Activated CD4-positive, alpha-beta T cell treated with anti-CD3 and anti-CD28 coated beads, Interleukin-2, amount 10 ng/mL, durations not matched to agents 7 days and 5 days (primary cell): Measurements from ENCODE around the gene PGA5. TPM values are rescaled to one million over a fixed set of nuclear protein-coding genes. Genes with fewer than 3 reads are reported as not detected.
A peak's percentile ranks its signal among the peaks of the same experiment; 100 is the strongest.
"Not testable (repeated sequence)": the region's sequence is repeated elsewhere in the genome, so short reads cannot be mapped to it uniquely, and the experiment has no call there.

Experiments used
- CTCF ChIA-PET: fragments of 350-600 bp; sonication (Branson Sonifier 250); formaldehyde crosslinking; loops from one replicate; lab custom pipeline; 2021; ENCODE audit warnings: antibody characterized with exemption; lab: Charles Lee
- POLR2A ChIA-PET: fragments of 350-600 bp; sonication (Branson Sonifier 250); formaldehyde crosslinking; loops from one replicate; lab custom pipeline; 2021; ENCODE audit warnings: antibody characterized with exemption; lab: Charles Lee
- DNase-seq: peaks from one replicate; pipeline ENCODE4 v3.0.0-alpha.2; 2020
- H3K27ac Mint-ChIP-seq: one replicate; pipeline ENCODE4 v1.8.0; 2021; ENCODE audit warnings: mild to moderate bottlenecking, moderate library complexity, mixed read lengths
- H3K27me3 Mint-ChIP-seq: one replicate; pipeline ENCODE4 v1.8.0; 2021; ENCODE audit warnings: mixed read lengths
- H3K36me3 Mint-ChIP-seq: one replicate; pipeline ENCODE4 v1.8.0; 2021; ENCODE audit warnings: low read depth, mixed read lengths
- H3K4me1 Mint-ChIP-seq: one replicate; pipeline ENCODE4 v1.8.0; 2021; ENCODE audit warnings: mixed read lengths
- H3K4me3 Mint-ChIP-seq: one replicate; pipeline ENCODE4 v1.8.0; 2021; ENCODE audit warnings: mild to moderate bottlenecking, moderate library complexity, mixed read lengths
- H3K9me3 Mint-ChIP-seq: one replicate; pipeline ENCODE4 v1.8.0; 2021; ENCODE audit warnings: mixed read lengths
- total RNA-seq, 2 experiments: library from RNA; stranded (reverse); gene quantifications; one replicate each; pipeline ENCODE4 v1.2.3, GENCODE V29; 2021

The PGA5 gene
- total RNA-seq, 2 experiments from 2014 or later = not detected

DNA sequence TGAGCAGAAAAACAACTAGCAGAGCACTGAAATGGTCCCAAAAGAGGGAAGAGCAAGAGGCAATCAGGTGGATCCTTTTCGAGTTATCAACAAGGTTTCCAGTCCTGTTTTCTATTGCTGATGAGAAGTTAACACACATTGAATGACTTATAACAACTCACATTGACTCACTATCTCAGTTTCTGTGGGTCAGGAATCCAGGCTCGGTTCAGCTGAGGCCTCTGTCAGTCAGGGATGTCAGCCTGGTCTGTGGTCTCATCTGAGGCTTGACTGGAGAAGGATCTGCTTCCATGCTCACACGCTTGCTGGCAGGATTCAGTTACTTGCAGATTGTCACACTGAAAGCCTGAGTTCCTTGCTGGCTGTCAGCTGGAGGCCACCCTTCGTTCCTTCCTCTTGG, 3.8 kb upstream of the PGA5 start:
- POLR2A ChIA-PET, CTCF ChIA-PET: not testable (repeated sequence)

DNA sequence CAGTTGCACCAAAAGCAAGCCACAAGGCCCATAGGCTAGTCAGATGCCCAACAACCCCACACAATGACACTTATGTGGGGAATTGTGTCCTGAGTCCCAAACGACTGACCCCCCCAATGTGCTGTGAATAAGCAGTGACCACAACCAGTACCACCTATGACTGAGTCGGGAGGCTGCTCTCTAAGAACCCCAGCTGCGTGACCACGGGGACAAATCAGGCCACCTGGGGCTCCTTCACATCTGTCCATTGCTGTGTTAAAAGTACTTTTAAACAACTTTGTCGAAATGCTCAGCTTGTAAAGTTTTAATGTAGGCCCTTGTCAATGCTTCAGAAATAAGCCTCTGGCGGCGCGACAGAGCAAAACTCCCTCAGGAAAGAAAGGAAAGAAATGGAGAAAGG, 687 bp upstream of the PGA5 start:
- H3K27ac Mint-ChIP-seq, DNase-seq, POLR2A ChIA-PET, CTCF ChIA-PET, H3K36me3 Mint-ChIP-seq, H3K4me1 Mint-ChIP-seq, H3K9me3 Mint-ChIP-seq, H3K27me3 Mint-ChIP-seq, H3K4me3 Mint-ChIP-seq: not testable (repeated sequence)

More for the DNA sequence above, 3.8 kb upstream of the PGA5 start:
- not testable (repeated sequence) for H3K4me1 Mint-ChIP-seq, H3K27ac Mint-ChIP-seq, H3K9me3 Mint-ChIP-seq, DNase-seq, H3K36me3 Mint-ChIP-seq, H3K4me3 Mint-ChIP-seq, H3K27me3 Mint-ChIP-seq

DNA sequence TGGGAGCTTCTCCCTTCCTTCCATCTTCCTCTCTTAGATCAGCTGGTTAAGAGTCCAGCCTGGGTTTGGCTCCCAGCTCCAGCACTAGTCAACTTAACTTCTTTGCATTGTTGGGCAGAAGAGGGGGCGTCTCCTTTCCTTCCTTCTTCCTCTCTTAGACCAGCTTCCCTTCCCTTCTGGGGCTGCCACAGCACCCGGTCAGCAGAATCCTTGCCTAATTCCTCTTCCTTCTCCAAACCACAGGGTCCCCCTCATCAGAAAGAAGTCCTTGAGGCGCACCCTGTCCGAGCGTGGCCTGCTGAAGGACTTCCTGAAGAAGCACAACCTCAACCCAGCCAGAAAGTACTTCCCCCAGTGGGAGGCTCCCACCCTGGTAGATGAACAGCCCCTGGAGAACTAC, 551 bp downstream of the PGA5 start:
- CTCF ChIA-PET, H3K27ac Mint-ChIP-seq, H3K4me3 Mint-ChIP-seq, H3K36me3 Mint-ChIP-seq, H3K9me3 Mint-ChIP-seq, DNase-seq, H3K27me3 Mint-ChIP-seq, POLR2A ChIA-PET, H3K4me1 Mint-ChIP-seq: not testable (repeated sequence)

DNA sequence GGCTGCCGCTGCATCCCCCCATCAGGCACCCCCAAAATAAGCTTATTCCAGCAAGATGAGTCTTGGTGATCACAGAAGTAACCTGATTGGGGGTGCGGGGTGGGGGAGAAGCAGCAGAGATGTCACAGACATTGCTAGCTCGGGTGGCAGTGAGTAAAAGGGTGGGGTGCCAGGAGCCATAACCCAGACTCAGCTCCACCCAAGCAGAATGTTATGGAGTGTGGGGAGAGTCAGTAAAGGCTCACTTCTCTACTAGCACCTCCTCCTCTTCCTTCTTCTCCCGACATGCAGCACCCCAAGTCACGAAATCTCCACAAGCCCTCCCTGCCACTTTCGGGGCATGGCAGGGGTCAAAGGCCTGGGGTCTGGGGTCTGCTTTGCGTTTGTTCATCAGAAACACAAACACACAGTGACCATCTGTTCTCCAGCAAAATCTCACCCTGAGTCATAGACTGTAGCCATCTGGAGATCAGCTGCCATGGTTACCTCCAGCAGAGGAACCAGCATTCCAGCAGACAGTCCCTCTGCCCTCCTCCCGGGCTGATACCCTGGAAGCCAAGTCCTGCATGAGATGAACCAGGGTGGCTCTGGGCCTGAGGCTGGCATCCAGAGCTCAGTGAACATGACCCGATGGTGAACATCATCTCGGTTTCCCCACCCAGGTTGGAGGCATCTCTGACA, 4.4 kb downstream of the PGA5 start:
- DNase-seq, H3K9me3 Mint-ChIP-seq, H3K36me3 Mint-ChIP-seq, H3K27ac Mint-ChIP-seq, H3K4me3 Mint-ChIP-seq, CTCF ChIA-PET, H3K27me3 Mint-ChIP-seq, H3K4me1 Mint-ChIP-seq, POLR2A ChIA-PET: not testable (repeated sequence)

DNA sequence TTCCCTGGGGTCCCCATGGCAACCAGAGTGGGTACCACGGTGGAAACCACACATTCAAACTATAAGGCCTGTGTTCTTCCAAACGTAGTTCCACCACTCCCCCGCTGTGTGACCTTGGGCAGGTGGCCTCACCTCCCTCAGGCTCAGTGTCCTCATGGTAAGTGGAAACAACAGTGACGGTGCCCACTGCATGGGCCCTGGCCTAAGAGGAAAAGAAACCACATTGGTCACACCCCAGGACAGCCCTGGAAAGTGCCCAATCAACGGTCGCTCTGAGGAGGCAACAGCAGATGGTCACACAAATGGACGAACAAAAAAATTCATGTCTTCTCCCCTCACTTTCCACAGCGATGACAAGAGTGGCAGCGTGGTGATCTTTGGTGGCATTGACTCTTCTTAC, 7.1 kb downstream of the PGA5 start:
- DNase-seq, POLR2A ChIA-PET, H3K9me3 Mint-ChIP-seq, H3K4me1 Mint-ChIP-seq, H3K4me3 Mint-ChIP-seq, H3K27ac Mint-ChIP-seq, H3K27me3 Mint-ChIP-seq, H3K36me3 Mint-ChIP-seq, CTCF ChIA-PET: not testable (repeated sequence)

DNA sequence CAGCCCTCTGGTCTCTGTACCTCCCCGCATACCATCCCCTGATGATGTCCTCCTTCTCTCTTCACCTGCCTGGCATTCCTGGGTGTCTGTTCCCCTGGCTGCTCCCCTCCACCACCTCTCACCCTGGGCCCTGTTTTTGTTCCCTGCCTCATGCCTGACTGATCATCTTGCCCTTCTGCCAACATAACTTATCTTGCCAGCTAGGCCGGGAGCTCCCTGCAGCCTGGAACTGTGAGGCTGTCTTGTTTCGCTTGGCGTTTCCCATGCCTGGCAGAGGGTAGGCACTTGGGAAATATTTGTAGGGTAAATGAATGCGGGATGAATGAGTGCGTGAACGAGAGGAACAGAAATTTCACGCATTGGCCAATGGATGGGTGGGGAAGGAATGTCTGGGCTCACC, 8.2 kb downstream of the PGA5 start:
- DNase-seq, H3K27ac Mint-ChIP-seq, H3K9me3 Mint-ChIP-seq, H3K27me3 Mint-ChIP-seq, H3K4me3 Mint-ChIP-seq, H3K4me1 Mint-ChIP-seq, CTCF ChIA-PET, H3K36me3 Mint-ChIP-seq, POLR2A ChIA-PET: not testable (repeated sequence)

DNA sequence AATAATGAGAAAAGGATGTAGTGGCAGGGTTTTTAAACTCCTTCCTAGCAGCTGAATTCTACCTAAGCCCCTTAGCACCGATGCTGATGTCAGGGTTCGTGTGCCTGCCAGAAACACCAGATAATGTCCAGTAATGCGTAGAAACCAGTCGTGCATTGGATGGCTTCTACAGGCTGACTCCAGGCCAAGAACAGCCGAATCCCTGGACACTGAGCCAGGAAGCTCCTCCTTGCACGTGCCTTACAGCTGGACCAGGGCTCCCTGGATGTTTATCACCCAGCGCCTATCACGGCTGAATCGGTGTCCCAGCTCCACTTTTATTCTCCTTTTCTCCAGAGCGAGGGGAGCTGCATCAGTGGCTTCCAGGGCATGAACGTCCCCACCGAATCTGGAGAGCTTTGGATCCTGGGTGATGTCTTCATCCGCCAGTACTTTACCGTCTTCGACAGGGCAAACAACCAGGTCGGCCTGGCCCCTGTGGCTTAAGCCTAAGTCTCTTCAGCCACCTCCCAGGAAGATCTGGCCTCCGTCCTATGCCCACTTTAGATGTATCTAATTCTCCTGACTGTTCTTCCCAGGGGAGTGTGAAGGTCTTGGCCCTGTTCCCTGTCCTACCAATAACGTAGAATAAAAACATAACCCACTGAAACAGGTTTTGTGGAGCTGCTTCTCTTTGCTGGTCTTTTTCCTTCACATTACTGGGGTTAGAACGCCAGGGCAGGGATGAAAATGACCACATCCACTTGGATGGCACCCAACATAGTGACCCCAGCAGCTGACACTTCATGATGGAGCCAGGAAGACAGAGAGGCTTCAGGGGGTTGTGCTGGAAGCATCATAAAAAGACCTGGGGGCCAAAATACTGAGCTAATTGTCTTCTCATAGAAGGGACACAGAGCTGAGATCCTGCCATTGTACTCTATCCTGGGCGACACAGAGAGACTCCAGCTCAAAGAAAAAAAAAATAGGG, 10.1 kb downstream of the PGA5 start:
- POLR2A ChIA-PET, DNase-seq, H3K4me3 Mint-ChIP-seq, H3K27me3 Mint-ChIP-seq, H3K4me1 Mint-ChIP-seq, H3K27ac Mint-ChIP-seq, H3K9me3 Mint-ChIP-seq, H3K36me3 Mint-ChIP-seq: not testable (repeated sequence)
- CTCF ChIA-PET = interaction anchor here (0.6 to 1.2 kb wide), 2 partner anchors 17 to 39 kb away, joined by 3 read pairs; no protein-coding TSS in a partner anchor

DNA sequence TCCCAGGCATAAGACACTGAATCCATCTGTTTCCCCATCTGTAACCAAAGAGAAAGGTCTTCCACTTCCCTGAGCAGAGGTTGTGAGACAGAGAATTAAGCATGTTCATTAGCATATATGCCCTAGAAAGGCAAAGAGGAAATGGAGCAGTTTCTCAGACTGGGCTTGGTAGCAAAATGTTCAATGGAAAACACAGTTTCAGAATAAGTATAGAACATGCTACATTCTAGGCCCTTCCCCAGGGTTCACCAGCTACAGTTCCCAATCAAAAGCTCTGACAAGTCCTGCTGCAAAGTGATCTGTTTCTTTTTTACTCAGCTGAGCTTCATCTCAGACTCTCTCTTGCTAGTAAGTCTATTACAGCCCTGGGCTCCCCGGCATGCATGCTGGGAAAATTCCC, 11.4 kb downstream of the PGA5 start:
- H3K4me1 Mint-ChIP-seq, H3K27ac Mint-ChIP-seq, H3K9me3 Mint-ChIP-seq: not testable (repeated sequence)

DNA sequence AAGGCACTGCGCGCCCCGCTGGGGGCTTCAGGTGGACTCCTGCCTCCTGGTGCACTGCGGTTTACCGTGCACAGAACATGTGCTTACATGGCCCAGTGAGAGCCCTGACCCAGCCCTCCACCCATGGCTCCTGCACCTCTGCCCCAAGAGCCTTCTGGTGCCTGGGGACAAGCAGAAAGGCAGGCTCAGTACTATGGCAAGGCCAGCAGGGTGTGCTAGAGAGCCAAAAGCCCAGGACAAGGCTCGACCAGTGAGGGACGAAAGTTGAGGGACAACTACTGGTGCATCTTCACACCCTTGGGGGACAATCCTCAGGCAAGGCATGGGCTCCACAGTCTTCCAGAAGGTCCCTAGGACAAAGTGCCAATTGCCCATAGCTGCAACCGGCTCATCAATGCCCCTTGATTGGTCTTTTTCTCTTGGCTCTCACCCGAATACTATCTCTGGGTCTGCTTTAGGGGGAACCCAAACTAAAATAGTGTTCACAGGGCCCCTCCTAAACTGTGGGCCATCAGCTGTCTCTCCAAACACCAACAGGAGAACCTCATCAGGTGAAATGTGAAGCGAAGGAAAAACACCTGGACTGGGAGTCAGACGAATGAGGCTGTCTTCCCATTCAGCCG, 13.5 kb downstream of the PGA5 start:
- Mint-ChIP-seq H3K27me3 (no peaks in the 10 kb centered on the region), H3K27ac (no peak overlapping the region), H3K9me3 (no peaks in the 10 kb centered on the region), H3K4me3 (no peak overlapping the region), H3K36me3 (no peaks in the 10 kb centered on the region), H3K4me1 (peaks cover 3% of the 10 kb centered on the region)
- ChIA-PET CTCF (interaction anchor here (0.6 to 1.5 kb wide), 10 partner anchors 11 to 835 kb away, joined by 3 to 6 read pairs (median 3); partner anchors contain the start of genes CYB561A3 and TMEM138), POLR2A (interaction anchor here (0.6 kb wide), 1 partner anchor 10 kb away, joined by 5 read pairs; no protein-coding TSS in a partner anchor)
- peak; percentile 73 for DNase-seq

More for the DNA sequence above, 11.4 kb downstream of the PGA5 start:
- H3K4me3 Mint-ChIP-seq, H3K36me3 Mint-ChIP-seq, DNase-seq, POLR2A ChIA-PET, H3K27me3 Mint-ChIP-seq: not testable (repeated sequence)
- CTCF ChIA-PET = interaction anchor here (1.2 kb wide), 1 partner anchor 16 kb away, joined by 3 read pairs; no protein-coding TSS in a partner anchor

DNA sequence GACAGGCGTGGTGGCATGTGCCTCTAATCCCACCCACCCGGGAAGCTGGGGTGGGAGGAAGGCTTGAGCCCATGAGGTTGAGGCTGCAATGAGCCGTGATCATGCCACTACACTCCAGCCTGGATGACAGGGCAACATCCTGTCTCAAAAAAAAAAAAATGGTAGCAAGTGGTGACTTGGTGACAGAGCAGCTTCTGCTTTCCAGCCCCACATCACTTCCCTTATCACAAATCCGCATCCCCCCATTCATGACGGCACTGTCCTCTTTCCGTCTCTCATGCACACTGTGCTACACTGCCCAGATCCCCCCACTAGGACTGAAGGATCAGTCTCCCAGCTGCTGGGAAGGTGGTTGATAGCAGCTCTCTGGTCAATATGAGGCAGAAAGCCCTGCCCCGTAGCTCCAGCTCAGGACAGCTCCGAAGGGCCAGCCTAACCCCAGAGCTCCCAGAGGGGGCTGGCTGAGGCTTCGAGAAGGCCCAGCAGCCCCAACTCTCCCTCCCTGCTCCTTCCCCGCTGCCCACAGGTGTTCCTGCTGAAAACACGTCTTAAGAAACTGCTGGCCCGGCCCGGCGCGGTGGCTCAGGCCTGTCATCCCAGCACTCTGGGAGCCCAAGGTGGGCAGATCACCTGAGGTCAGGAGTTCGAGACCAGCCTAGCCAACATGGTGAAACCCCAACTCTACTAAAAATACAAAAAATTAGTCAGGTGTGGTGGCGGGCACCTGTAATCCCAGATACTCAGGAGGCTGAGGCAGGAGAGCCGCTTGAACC, 15.9 kb downstream of the PGA5 start:
- Mint-ChIP-seq H3K4me3 (no peak overlapping the region), H3K4me1 (peaks cover 3% of the 10 kb centered on the region), H3K27me3 (no peaks in the 10 kb centered on the region), H3K9me3 (no peaks in the 10 kb centered on the region), H3K27ac (no peak overlapping the region), H3K36me3 (no peaks in the 10 kb centered on the region)
- DNase-seq = no peak
- CTCF ChIA-PET = interaction anchor here (0.6 kb wide), 2 partner anchors 83 to 1113 kb away, joined by 3 to 4 read pairs; no protein-coding TSS in a partner anchor
- POLR2A ChIA-PET = interaction anchor here (0.6 kb wide), 1 partner anchor 1569 kb away, joined by 3 read pairs; no protein-coding TSS in a partner anchor

DNA sequence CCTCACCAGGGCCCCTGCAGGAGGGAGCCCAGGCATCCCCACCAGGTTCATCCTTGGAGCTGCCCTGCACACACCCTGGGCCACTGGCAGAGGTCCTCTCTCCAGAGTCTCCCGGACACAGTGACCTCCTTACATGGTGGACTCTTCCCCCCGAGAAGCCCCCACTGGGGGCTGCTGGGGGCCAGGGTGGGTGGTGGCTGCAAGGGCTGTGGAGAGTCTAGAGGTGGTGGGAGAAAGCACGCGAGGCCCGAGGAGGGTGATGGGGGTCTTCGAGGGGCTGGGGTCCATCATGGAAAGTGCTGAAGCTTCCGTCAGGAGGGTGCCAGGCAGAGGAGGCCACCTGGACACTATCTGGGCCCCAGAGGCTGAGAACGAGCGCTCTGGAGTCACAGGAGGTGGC, 17.6 kb downstream of the PGA5 start:
- Mint-ChIP-seq H3K27ac (no peak overlapping the region), H3K9me3 (no peaks in the 10 kb centered on the region), H3K36me3 (no peaks in the 10 kb centered on the region), H3K4me3 (no peak overlapping the region), H3K4me1 (peaks cover 3% of the 10 kb centered on the region), H3K27me3 (no peaks in the 10 kb centered on the region)
- DNase-seq = no peak
- POLR2A ChIA-PET = no interaction called here
- CTCF ChIA-PET = interaction anchor here (0.7 to 0.9 kb wide), 2 partner anchors 36 to 127 kb away, joined by 4 read pairs; partner anchors contain the start of gene VWCE

DNA sequence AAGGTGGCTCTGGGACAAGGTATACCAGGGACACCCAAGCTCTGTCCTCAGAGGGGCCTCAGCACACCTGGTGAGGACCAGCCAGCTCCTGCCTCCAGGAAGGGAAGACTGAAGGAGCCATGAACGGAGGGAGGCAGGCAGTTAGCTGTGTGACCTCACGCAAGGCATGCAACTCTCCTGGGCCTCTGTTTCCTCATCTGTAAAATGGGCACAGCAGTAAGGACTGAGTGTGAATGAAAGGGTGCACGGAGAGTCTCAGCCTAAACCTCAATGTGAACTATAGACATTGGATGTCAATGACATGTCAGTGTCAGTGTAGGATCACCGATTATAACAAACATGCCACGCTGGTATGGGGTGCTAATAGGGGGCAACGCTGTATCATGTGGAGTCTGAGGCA, 18.4 kb downstream of the PGA5 start:
- Mint-ChIP-seq H3K9me3 (no peaks in the 10 kb centered on the region), H3K27ac (no peak overlapping the region), H3K27me3 (no peaks in the 10 kb centered on the region), H3K36me3 (no peaks in the 10 kb centered on the region), H3K4me1 (peaks cover under 1% of the 10 kb centered on the region), H3K4me3 (no peak overlapping the region)
- ChIA-PET POLR2A (no interaction called here), CTCF (interaction anchor here (0.7 to 0.9 kb wide), 2 partner anchors 35 to 126 kb away, joined by 4 read pairs; partner anchors contain the start of gene VWCE)
- DNase-seq = no peak
